Sigmoid colon (tissue), 4 donors: Measurements from ENCODE around the gene CENPA.
"Not testable (repeated sequence)": the region's sequence is repeated elsewhere in the genome, so short reads cannot be mapped to it uniquely, and the experiment has no call there.

Experiments
- EP300 ChIP-seq, 4 donors: sonication (generic); formaldehyde crosslinking; IDR thresholded peaks; one replicate each; pipeline ENCODE4 v1.6.1; 2017; ENCODE audit warnings: antibody characterized with exemption in 4 of 4
- POLR2AphosphoS5 ChIP-seq, 4 donors: sonication (generic); formaldehyde crosslinking; IDR thresholded peaks; one replicate each; pipeline ENCODE4 v1.6.1; 2017; ENCODE audit warnings: antibody characterized with exemption in 4 of 4
- TF ChIP-seq, protein P1 (sequence below), 4 experiments: fragments of 450-650 bp in 3 of 4; fragments of 200-600 bp in 1 of 4; IDR thresholded peaks; one replicate each; pipeline ENCODE4 v1.5.1; 2016 to 2019; ENCODE audit warnings: antibody characterized with exemption in 4 of 4, mild to moderate bottlenecking in 3 of 4, moderate library complexity in 2 of 4

DNA sequence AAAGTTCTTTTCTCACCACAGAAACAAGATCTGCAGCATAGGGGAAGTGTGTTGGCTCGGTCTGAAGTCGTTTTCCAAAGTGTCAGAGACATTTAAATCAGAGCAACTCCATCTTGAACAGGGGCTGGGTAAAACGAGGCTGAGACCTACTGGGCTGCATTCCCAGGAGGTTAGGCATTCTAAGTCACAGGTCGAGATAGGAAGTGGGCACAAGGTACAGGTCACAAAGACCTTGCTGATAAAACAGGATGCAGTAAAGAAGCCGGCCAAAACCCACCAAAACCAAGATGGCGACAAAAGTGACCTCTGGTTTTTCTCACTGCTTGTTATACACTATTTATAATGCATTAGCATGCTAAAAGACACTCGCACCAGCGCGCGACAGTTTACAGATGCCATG, 24.9 kb upstream of the CENPA start:
- TF ChIP-seq POLR2AphosphoS5, EP300 (IDR thresholded peaks at IDR 0.05): not testable (repeated sequence)
- TF ChIP-seq, protein P1, sequence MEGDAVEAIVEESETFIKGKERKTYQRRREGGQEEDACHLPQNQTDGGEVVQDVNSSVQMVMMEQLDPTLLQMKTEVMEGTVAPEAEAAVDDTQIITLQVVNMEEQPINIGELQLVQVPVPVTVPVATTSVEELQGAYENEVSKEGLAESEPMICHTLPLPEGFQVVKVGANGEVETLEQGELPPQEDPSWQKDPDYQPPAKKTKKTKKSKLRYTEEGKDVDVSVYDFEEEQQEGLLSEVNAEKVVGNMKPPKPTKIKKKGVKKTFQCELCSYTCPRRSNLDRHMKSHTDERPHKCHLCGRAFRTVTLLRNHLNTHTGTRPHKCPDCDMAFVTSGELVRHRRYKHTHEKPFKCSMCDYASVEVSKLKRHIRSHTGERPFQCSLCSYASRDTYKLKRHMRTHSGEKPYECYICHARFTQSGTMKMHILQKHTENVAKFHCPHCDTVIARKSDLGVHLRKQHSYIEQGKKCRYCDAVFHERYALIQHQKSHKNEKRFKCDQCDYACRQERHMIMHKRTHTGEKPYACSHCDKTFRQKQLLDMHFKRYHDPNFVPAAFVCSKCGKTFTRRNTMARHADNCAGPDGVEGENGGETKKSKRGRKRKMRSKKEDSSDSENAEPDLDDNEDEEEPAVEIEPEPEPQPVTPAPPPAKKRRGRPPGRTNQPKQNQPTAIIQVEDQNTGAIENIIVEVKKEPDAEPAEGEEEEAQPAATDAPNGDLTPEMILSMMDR (IDR thresholded peaks at IDR 0.05): not testable (repeated sequence)
